A673 (cell line): ENCODE measurements around the gene SFRP2. TPM values are rescaled to one million over a fixed set of nuclear protein-coding genes. Genes with fewer than 3 reads are reported as not detected.

Experiments used
- BruUV-seq: library from RNA; stranded (reverse); fragments of 400-500 nt; replicated peaks from 2 replicates; lab custom pipeline; 2021; lab: Mats Ljungman, UMichigan
- CTCF ChIA-PET: fragments of 300-600 bp; sonication (Branson Sonifier 250); formaldehyde crosslinking; loops from one replicate; lab custom pipeline; 2022; ENCODE audit warnings: antibody characterized with exemption; lab: Charles Lee
- POLR2A ChIA-PET: fragments of 300-600 bp; sonication (Branson Sonifier 250); formaldehyde crosslinking; loops from one replicate; lab custom pipeline; 2022; ENCODE audit warnings: antibody characterized with exemption; ENCODE audit not compliant: low non-redundant PET; lab: Charles Lee
- DNase-seq: peaks from one replicate; pipeline ENCODE4 v3.0.0-alpha.2; 2015; ENCODE audit warnings: low spot score
- H3K27ac ChIP-seq: fragments of 200-600 bp; sonication (generic); 2 replicates; pipeline ENCODE4 v1.5.1; 2016; ENCODE audit warnings: mixed run types, low read depth, mild to moderate bottlenecking, mixed read lengths, antibody characterized with exemption, low read length; ENCODE audit not compliant: poor library complexity, severe bottlenecking
- H3K27me3 ChIP-seq: fragments of 200-600 bp; sonication (generic); replicated peaks from 2 replicates; pipeline ENCODE4 v1.6.1; 2017; ENCODE audit warnings: mixed run types, low read depth, mild to moderate bottlenecking, mixed read lengths, antibody characterized with exemption, low read length; ENCODE audit not compliant: insufficient read depth, poor library complexity
- H3K36me3 ChIP-seq: fragments of 200-600 bp; sonication (generic); 2 replicates; pipeline ENCODE4 v1.6.1; 2016; ENCODE audit warnings: mixed run types, mild to moderate bottlenecking, mixed read lengths, antibody characterized with exemption, low read length; ENCODE audit not compliant: insufficient read depth, poor library complexity, severe bottlenecking
- H3K4me1 ChIP-seq: fragments of 200-600 bp; sonication (generic); 2 replicates; pipeline ENCODE4 v1.6.1; 2017; ENCODE audit warnings: mixed run types, mild to moderate bottlenecking, mixed read lengths, antibody characterized with exemption, low read length; ENCODE audit not compliant: insufficient read depth, poor library complexity, severe bottlenecking
- H3K4me3 ChIP-seq: fragments of 200-600 bp; sonication (generic); 2 replicates; pipeline ENCODE4 v1.5.1; 2016; ENCODE audit warnings: low read depth, mixed run types, mild to moderate bottlenecking, mixed read lengths, low read length; ENCODE audit not compliant: poor library complexity, severe bottlenecking
- H3K9me3 ChIP-seq: fragments of 200-600 bp; sonication (generic); 2 replicates; pipeline ENCODE4 v1.6.1; 2016; ENCODE audit warnings: mixed run types, low read depth, mild to moderate bottlenecking, mixed read lengths, antibody characterized with exemption, low read length; ENCODE audit not compliant: poor library complexity, severe bottlenecking
- EZH2 ChIP-seq: fragments of 200-600 bp; sonication (generic); IDR thresholded peaks from 2 replicates; pipeline ENCODE4 v1.6.1; 2017; ENCODE audit warnings: borderline replicate concordance, low read depth, mild to moderate bottlenecking, mixed read lengths, antibody characterized with exemption, low read length; ENCODE audit not compliant: poor library complexity, severe bottlenecking
- intact Hi-C: fragments of 100-400 bp; cut with micrococcal nuclease; formaldehyde crosslinking; loops from one replicate; pipeline ENCODE4 v1.10.0; 2022; ENCODE audit not compliant: unreplicated experiment
- total RNA-seq: library from RNA; stranded (reverse); gene quantifications from 2 replicates; pipeline ENCODE4 v1.2.3, GENCODE V29; 2021
- TF ChIP-seq, protein P1 (sequence below): fragments of 300-800, 200-600 bp; sonication (generic); conservative IDR thresholded peaks from 2 replicates; pipeline ENCODE4 v1.5.1; 2017; ENCODE audit warnings: low read depth, mild to moderate bottlenecking, antibody characterized with exemption, low read length, moderate library complexity, mixed read lengths

SFRP2 gene
- total RNA-seq, 1 experiment from 2014 or later, result 1.4 TPM

DNA sequence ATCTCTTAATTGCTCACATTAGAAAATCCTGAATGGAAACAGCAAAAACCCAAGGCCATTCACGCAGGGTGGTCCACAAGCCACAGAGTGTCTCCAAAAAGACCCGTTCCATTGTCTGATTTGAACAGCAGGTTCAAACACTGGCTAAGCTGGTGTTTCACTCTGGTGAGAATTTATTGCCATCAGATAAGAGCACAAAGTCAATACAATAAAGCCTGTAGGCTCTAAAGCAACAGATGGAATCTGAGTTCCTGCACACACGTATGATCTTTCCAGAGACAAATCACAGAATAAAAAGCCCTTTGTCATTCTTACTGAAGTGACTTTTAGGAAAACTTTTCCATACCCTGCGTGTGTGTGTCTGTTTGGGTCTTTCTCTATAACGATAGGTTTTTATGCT is 5.1 kb upstream of the SFRP2 start:
- no peak for DNase-seq
- Histone ChIP-seq H3K9me3 (no peaks in the 10 kb centered on the region), H3K36me3 (no peaks in the 10 kb centered on the region), H3K4me1 (no peaks in the 10 kb centered on the region), H3K27ac (no peak overlapping the region), H3K4me3 (no peak overlapping the region), H3K27me3 (peaks cover 52% of the 10 kb centered on the region)
- TF ChIP-seq, protein P1, sequence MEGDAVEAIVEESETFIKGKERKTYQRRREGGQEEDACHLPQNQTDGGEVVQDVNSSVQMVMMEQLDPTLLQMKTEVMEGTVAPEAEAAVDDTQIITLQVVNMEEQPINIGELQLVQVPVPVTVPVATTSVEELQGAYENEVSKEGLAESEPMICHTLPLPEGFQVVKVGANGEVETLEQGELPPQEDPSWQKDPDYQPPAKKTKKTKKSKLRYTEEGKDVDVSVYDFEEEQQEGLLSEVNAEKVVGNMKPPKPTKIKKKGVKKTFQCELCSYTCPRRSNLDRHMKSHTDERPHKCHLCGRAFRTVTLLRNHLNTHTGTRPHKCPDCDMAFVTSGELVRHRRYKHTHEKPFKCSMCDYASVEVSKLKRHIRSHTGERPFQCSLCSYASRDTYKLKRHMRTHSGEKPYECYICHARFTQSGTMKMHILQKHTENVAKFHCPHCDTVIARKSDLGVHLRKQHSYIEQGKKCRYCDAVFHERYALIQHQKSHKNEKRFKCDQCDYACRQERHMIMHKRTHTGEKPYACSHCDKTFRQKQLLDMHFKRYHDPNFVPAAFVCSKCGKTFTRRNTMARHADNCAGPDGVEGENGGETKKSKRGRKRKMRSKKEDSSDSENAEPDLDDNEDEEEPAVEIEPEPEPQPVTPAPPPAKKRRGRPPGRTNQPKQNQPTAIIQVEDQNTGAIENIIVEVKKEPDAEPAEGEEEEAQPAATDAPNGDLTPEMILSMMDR, result no peak
- no peak for TF ChIP-seq EZH2
- ChIA-PET CTCF (no interaction called here), POLR2A (no interaction called here)
- no TSS peak for BruUV-seq
- intact Hi-C loops, result no loop called here

DNA sequence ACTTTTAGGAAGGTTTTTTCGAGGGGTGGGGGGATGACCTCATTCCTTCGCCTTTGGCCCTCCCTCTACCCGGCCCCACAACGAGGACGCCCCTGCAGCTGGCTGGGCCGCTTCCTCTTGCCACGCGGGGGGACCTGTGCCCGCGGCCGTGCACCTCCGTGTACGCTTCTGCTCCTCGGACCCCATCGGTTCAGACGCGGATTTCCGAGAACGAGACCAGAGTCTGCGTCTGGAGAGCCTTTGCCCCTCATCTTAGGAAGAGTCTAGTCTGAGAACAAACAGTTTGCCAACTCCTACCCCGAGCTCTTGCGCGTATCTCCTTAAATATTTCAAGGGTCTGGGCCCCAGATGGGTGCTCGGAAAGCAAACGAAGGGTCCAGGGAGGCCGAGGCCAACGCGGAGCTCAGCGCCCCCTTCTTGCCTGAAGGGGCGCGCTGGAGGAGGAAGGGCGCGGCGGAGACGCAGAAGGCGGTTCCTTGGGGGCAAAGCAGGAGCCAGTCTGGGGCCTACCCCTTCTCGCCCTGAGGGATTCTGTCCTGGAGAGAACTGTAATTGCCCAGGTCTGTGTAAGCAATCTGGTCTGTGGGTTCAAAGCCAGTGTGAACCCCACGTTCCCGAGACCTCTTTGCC is 3.9 kb upstream of the SFRP2 start:
- CTCF ChIA-PET, result no interaction called here
- no peak overlapping the region for H3K4me3 ChIP-seq
- H3K27ac ChIP-seq, result no peak overlapping the region

DNA sequence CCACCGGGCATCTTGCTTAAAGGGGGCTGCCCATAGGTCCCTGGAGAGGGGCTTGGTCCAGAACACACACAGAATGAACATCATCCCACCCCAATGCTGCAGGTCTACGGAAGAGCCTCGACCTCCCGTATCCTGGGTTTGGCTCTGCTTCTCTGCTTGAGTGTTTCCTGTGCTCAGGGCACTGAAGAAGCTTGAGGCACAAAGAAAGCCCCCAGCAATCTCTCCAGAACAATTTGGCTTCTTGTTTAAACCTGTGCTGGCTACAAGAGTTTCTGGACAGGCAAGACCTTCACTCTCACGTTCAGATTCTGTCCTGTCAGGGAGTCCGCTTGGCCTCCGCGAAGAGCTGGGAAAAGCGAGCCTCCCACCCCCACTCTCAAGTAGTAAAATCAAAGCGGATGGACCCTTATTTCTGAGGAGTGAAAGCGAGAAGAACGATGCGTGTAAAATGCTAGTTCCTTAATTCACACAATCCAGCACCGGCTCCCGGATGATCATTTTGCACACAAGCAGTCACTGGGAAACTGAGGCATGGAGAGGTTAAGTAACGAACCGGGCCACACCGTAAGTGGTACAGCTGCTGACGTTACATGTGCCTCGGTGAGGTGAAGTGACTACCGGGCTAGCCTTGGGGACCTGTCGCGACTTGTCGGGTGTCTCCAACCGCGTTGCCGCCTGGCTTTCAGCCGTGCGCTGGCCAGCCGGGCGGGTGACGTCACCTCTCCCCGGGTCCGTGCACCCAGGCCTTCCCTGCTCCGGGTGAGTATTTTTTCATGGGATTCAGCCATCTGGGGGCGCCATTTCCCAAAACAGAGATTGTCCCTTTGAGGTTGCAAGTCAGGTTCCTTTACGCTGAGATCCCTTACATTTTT is 3.1 kb upstream of the SFRP2 start:
- no peak overlapping the region for H3K27ac ChIP-seq
- ChIA-PET POLR2A (no interaction called here), CTCF (no interaction called here)
- peak; percentile 37 for DNase-seq
- H3K36me3 ChIP-seq, result no peaks in the 10 kb centered on the region
- intact Hi-C loops, result no loop called here
- no peak for TF ChIP-seq EZH2
- TF ChIP-seq, protein P1, result peak; percentile 50
- BruUV-seq, result no TSS peak
- no peak overlapping the region for H3K4me3 ChIP-seq
- H3K27me3 ChIP-seq, result peaks cover 72% of the 10 kb centered on the region
- H3K9me3 ChIP-seq, result no peaks in the 10 kb centered on the region
- H3K4me1 ChIP-seq, result no peaks in the 10 kb centered on the region

More for the DNA sequence above, 3.9 kb upstream of the SFRP2 start:
- POLR2A ChIA-PET, result no interaction called here
- no peak for DNase-seq
- no TSS peak for BruUV-seq
- Histone ChIP-seq H3K27me3 (peaks cover 65% of the 10 kb centered on the region), H3K9me3 (no peaks in the 10 kb centered on the region), H3K36me3 (no peaks in the 10 kb centered on the region), H3K4me1 (no peaks in the 10 kb centered on the region)
- TF ChIP-seq, protein P1, result no peak
- TF ChIP-seq EZH2, result no peak
- intact Hi-C loops, result no loop called here
